VCaP (cell line): Measurements from ENCODE around the gene PRSS27.
"Not testable (repeated sequence)": the region's sequence is repeated elsewhere in the genome, so short reads cannot be mapped to it uniquely, and the experiment has no call there.

ENCODE experiments used
- H3K27ac ChIP-seq: fragments of 450-650 bp; 2 replicates; pipeline ENCODE4 v1.5.1; 2017
- TF ChIP-seq, protein P1 (sequence below): fragments of 450-650 bp; conservative IDR thresholded peaks from 2 replicates; pipeline ENCODE4 v1.5.1; 2017; ENCODE audit warnings: mild to moderate bottlenecking, moderate library complexity

PRSS27 gene

DNA sequence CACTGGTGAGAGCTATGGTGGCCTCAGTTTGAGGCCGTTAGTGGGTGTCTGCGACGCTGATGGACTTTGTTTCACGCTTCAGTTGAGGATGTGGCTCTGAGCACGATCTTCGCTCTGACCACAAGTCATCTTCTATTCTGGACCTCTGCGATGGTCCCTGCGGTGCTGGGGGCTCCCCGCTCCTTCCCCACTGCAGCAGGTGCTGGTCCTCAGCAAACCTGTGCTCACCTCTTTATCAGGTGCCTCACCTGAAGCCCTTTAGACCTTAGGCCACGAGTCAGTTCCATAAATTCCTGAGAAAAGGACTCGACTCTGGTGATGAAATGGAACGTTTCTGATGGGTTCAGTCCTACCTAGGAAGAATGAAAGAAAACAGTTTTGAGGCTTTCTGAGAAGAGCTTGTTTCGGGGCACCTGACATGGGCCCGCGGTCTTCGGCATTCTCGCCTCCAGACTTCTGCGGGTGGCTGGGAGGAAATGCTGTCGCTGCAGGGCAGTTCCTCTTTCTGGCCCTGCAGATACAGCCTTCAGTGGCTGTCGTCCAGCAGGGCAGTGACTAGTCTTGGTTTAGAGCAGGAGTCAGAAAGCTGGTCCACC lies 33.0 kb downstream of the PRSS27 start:
- H3K27ac ChIP-seq = no peak overlapping the region
- TF ChIP-seq, protein P1, sequence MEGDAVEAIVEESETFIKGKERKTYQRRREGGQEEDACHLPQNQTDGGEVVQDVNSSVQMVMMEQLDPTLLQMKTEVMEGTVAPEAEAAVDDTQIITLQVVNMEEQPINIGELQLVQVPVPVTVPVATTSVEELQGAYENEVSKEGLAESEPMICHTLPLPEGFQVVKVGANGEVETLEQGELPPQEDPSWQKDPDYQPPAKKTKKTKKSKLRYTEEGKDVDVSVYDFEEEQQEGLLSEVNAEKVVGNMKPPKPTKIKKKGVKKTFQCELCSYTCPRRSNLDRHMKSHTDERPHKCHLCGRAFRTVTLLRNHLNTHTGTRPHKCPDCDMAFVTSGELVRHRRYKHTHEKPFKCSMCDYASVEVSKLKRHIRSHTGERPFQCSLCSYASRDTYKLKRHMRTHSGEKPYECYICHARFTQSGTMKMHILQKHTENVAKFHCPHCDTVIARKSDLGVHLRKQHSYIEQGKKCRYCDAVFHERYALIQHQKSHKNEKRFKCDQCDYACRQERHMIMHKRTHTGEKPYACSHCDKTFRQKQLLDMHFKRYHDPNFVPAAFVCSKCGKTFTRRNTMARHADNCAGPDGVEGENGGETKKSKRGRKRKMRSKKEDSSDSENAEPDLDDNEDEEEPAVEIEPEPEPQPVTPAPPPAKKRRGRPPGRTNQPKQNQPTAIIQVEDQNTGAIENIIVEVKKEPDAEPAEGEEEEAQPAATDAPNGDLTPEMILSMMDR = no peak

DNA sequence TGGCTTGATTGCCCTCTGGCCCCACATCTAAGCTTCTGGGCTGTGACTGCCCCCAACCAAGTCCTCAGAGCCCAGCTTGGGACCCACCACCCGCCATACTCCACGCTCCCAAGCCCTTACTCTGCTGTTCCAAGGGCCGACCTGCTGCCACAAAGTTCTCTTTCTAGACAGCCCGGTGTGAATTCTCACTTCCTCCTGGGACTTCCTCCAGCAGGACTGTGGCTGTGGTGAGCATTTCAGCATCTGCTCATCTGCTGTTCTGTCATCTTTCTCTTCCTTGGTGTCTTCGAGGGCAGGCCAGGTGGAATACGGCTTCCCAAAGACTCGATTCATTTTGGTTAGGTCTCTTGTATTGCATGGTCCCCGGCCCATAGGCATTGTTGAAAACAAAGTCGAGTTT lies 33.9 kb downstream of the PRSS27 start:
- H3K27ac ChIP-seq = not testable (repeated sequence)

DNA sequence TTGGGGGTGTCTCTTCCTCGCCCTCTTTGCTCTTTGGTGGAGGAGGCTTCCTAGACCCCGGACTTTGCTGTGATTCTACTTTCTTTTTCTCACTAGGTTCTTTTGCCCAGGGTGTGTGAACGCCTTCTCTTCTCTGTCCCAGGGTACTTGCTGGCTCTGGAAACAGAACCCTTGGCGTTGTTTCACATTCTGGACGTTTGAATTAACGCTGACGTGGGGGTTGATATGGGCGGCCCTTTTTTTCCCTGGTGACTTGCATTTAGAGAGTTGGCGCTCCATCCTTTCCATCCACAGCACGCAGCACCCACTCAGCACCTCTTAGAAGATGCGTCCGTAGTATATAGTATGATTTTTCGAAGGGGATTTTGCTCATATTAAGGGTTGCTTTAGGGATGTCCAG lies 37.0 kb downstream of the PRSS27 start:
- peak overlapping the region; percentile 82 for H3K27ac ChIP-seq

DNA sequence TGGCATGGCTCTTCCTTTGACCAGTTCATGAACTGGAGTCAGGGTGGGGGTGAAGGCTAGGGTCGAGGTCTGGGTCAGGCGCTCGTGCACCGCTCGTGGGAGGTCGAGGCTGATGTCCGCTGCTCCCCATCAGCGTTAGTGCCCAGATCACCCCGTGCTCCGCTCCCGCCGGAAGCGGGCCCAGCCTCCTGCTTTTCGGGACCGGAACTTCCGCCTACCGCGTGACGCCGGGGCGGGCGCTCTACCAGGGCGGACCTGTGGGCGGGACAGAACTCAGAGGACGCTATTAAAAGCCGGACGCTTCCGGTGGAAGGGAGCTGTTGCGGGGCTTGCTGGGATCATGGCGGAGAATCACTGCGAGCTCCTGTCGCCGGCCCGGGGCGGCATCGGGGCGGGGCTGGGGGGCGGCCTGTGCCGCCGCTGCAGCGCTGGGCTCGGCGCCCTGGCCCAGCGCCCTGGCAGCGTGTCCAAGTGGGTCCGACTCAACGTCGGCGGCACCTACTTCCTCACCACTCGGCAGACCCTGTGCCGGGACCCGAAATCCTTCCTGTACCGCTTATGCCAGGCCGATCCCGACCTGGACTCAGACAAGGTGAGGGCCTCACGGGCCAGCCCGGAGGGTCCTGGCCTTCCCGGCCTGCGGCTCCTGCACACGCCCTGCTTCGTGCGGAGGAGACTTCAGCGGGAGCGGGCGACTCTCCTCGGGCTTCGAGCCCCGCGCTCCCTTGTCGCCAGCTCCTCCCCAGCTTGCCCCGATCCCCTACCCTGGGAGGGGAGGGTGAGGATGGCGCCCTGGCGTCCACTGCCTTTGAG lies 37.6 kb downstream of the PRSS27 start, which contains the start of gene KCTD5:
Gene KCTD5, plus strand, starts transcription at position 315 of the 813 bp plus-strand sequence. Its CDS starts 26 bp downstream, at position 341.
- peak within 1 kb of the TSS; percentile 82 for H3K27ac ChIP-seq
- TF ChIP-seq, protein P1 = no peak

DNA sequence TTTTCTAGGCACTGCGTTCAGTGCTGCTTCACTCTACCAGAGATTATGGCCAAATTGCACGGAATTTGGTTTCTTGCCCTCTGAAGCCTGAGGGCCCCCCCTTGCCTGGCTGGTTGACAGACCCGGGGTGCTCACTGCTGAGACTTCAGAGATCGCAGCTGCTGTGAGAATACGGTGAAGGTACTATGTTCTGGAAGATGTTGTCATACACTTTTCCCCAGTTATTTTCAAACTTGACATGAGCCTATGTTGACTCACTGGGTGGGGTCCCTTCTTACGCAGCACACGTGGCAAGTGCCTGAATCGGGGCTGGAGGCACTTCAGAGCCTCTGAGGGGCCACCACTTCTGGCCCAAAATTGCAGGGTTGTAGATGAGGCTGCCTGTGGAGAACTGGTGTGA lies 39.7 kb downstream of the PRSS27 start:
- not testable (repeated sequence) for H3K27ac ChIP-seq

DNA sequence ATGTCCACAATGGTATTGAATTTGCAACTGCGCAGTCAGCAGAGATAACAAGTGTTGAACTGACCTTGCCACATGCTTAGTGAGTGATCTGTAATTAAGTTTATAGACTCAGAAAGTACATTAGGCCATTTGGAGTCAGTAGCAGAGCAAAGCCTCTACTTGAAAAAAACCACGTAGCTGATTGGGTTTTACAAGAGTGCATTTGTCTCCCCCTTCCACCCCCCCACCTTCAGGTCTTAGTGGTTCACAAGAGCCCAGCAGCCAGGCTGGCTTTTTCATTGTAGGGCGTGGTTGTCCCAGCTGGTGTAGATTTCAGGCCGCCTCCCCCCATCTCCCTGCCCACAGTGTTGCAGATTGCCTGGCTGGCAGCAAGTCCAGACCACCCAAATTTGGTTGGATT lies 40.1 kb downstream of the PRSS27 start:
- H3K27ac ChIP-seq = not testable (repeated sequence)

DNA sequence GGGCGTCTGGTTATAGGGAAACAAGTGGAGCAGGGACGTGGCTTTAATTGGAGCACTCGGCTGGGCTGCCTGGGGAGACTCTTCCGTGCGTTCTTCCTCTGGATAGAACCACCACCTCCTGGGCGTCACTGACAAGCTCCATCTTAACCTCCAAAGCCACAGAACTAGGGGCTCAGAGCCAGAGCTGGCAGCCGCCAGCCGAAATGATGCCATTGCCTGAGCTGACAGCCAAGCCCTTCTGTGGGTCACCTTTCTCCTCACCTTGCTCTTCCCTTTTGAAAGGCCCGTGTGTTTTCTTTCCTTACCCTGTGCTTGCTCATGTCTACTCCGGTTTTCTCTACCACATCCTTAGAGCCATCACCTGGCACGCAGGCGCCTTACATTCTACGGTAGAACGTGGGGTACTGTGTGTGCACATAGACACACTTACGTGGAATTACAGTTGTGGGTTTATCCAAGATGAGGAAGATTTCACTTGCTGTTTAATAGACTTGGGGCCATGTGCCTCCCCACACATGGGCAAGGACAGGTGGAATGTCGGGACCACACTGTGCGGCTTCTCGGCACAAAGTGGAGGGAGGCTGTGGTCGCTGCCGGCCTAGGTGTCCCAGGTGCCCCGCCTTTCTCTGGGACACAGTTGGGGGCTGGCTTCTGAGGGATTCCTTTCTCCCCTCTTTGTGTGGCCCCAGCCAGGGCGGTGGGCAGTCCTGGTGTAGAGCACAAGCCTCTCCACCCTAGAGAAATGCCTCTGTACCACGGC lies 41.6 kb downstream of the PRSS27 start:
- H3K27ac ChIP-seq = not testable (repeated sequence)

DNA sequence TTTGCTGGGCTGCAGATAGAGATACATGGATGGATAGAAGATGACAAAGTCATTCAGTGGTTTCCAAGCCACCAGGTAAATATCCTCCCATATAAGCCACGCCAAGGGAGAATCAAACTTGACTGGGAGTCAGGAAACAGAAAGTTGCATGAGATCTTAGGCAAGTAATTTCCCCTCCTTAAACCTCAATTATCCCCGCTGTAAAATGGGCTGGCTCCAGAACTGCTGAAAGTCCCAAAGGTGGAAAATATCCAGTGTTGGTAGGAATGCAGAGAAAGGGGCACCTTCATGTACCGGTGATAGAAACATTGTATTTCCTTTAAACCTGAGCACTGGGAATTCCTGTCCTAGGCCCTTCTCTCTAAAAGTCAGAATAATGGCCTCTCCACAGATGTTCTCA lies 43.1 kb downstream of the PRSS27 start:
- H3K27ac ChIP-seq = not testable (repeated sequence)

DNA sequence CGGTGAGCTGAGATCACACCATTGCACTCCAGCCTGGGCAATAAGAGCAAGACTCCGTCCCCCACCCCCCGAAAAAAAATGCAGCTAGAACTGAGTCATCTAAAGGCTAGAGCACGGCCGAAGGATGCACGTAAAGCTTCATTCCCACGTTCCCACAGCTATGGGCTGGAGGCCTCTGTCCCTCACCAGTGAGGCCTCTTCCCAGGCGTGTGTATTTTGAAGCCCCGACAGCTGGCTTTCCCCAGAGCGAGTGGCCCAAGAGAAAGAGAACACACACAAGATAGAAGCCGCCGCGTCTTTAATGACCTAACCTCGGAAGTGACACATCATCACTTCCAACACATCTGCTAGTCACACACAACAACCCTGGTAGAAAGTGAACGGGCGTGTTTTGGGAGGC lies 44.3 kb downstream of the PRSS27 start:
- H3K27ac ChIP-seq = no peak overlapping the region
- TF ChIP-seq, protein P1 = no peak

DNA sequence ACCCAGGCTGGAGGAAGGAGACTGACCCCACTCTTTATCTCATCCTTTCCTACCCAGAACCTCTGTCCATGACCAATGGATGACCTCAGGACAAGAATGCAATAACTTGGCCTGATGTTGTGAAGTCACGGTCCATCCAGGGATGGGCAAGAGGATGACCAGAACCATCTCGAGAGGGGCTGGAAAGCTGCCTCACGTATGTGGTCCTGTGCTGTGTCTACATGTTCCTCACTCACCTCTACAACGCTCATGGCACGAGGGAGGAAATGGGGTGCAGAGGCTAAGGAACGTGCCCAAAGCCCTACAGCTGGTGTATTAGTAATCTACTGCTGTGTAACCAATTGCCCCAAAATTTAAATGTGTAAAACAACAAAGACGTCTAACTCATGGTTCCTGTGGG lies 45.0 kb downstream of the PRSS27 start:
- TF ChIP-seq, protein P1 = no peak
- no peak overlapping the region for H3K27ac ChIP-seq
